HEK293T (cell line): Measurements from ENCODE around the gene HOXD13.

Experiments
- CTCF ChIA-PET: fragments of 350-600 bp; formaldehyde crosslinking; extraction: SDS; loops from one replicate; lab custom pipeline; 2021; ENCODE audit warnings: antibody characterized with exemption, inconsistent platforms; lab: Yijun Ruan, JAX
- POLR2A ChIA-PET: fragments of 350-600 bp; formaldehyde crosslinking; extraction: SDS; loops from one replicate; lab custom pipeline; 2020; ENCODE audit warnings: antibody characterized with exemption, inconsistent platforms; lab: Yijun Ruan, JAX
- DNase-seq: peaks from one replicate; pipeline ENCODE4 v3.0.0; 2012; ENCODE audit warnings: mixed read lengths; ENCODE audit errors: extremely low spot score
- ARNT ChIP-seq: fragments of 450-650 bp; IDR thresholded peaks from 2 replicates; pipeline ENCODE4 v1.6.1; 2017; ENCODE audit warnings: mild to moderate bottlenecking
- BHLHE40 ChIP-seq: fragments of 450-650 bp; IDR thresholded peaks from 2 replicates; pipeline ENCODE4 v1.6.1; 2016; ENCODE audit warnings: mild to moderate bottlenecking, moderate library complexity, borderline replicate concordance
- CTBP1 ChIP-seq: fragments of 450-650 bp; IDR thresholded peaks from 2 replicates; pipeline ENCODE4 v1.6.1; 2016; ENCODE audit warnings: borderline replicate concordance
- ELF4 ChIP-seq: fragments of 450-650 bp; IDR thresholded peaks from 2 replicates; pipeline ENCODE4 v1.6.1; 2017; ENCODE audit warnings: antibody characterized with exemption
- FOXA1 ChIP-seq: fragments of 450-650 bp; IDR thresholded peaks from 2 replicates; pipeline ENCODE4 v1.6.1; 2016; ENCODE audit warnings: mild to moderate bottlenecking
- FOXK2 ChIP-seq: fragments of 450-650 bp; IDR thresholded peaks from 2 replicates; pipeline ENCODE4 v1.6.1; 2016; ENCODE audit warnings: mild to moderate bottlenecking
- FOXM1 ChIP-seq: fragments of 450-650 bp; IDR thresholded peaks from 2 replicates; pipeline ENCODE4 v1.6.1; 2017; ENCODE audit warnings: mild to moderate bottlenecking, borderline replicate concordance
- HDGF ChIP-seq: fragments of 450-650 bp; IDR thresholded peaks from 2 replicates; pipeline ENCODE4 v1.6.1; 2017; ENCODE audit warnings: antibody characterized with exemption, borderline replicate concordance
- L3MBTL2 ChIP-seq: fragments of 450-650 bp; conservative IDR thresholded peaks from 2 replicates; pipeline ENCODE4 v1.6.1; 2016; ENCODE audit warnings: mild to moderate bottlenecking
- LEF1 ChIP-seq: fragments of 450-650 bp; IDR thresholded peaks from 2 replicates; pipeline ENCODE4 v1.6.1; 2017; ENCODE audit warnings: mild to moderate bottlenecking, borderline replicate concordance
- NFRKB ChIP-seq: fragments of 450-650 bp; IDR thresholded peaks from 2 replicates; pipeline ENCODE4 v1.6.1; 2016; ENCODE audit warnings: mild to moderate bottlenecking, moderate library complexity
- PKNOX1 ChIP-seq: fragments of 450-650 bp; IDR thresholded peaks from 2 replicates; pipeline ENCODE4 v1.6.1; 2016
- SP1 ChIP-seq: fragments of 450-650 bp; IDR thresholded peaks from 2 replicates; pipeline ENCODE4 v1.6.1; 2017
- SUZ12 ChIP-seq: fragments of 450-650 bp; IDR thresholded peaks from 2 replicates; pipeline ENCODE4 v1.6.1; 2016; ENCODE audit warnings: mild to moderate bottlenecking
- TARDBP ChIP-seq: fragments of 450-650 bp; IDR thresholded peaks from 2 replicates; pipeline ENCODE4 v1.6.1; 2016
- ZNF384 ChIP-seq: fragments of 450-650 bp; IDR thresholded peaks from 2 replicates; pipeline ENCODE4 v1.6.1; 2016

Gene HOXD13

GRCh38 chr2:176109192-176109901, 16.8 kb downstream of the HOXD13 start:
- no peak for TF ChIP-seq FOXA1
- TF ChIP-seq ELF4, result no peak
- TF ChIP-seq PKNOX1, result no peak
- no peak; the same call in 1 of the 2 replicates for TF ChIP-seq L3MBTL2
- TF ChIP-seq FOXM1, result no peak
- TF ChIP-seq LEF1, result no peak
- TF ChIP-seq SUZ12, result no peak
- no peak for TF ChIP-seq CTBP1
- no peak for TF ChIP-seq SP1
- TF ChIP-seq NFRKB, result no peak
- no peak for TF ChIP-seq ZNF384
- no peak for TF ChIP-seq ARNT
- TF ChIP-seq BHLHE40, result no peak
- TF ChIP-seq FOXK2, result no peak
- no peak for TF ChIP-seq HDGF
- TF ChIP-seq TARDBP, result no peak
- POLR2A ChIA-PET, result interaction anchor here (1.0 kb wide), 1 partner anchor 11 kb away, joined by 3 read pairs; no protein-coding TSS in a partner anchor
- CTCF ChIA-PET, result no interaction called here
- no peak for DNase-seq

GRCh38 chr2:176109946-176110345, 17.4 kb downstream of the HOXD13 start:
- ChIA-PET POLR2A (interaction anchor here (1.0 kb wide), 1 partner anchor 10 kb away, joined by 3 read pairs; no protein-coding TSS in a partner anchor), CTCF (interaction anchor here (0.7 kb wide), 1 partner anchor 735 kb away, joined by 3 read pairs; no protein-coding TSS in a partner anchor)
- no peak for DNase-seq
- no peak for TF ChIP-seq ARNT
- no peak for TF ChIP-seq CTBP1
- no peak for TF ChIP-seq TARDBP
- TF ChIP-seq PKNOX1, result no peak
- no peak for TF ChIP-seq ZNF384
- TF ChIP-seq FOXM1, result no peak
- no peak for TF ChIP-seq FOXK2
- TF ChIP-seq SP1, result no peak
- no peak for TF ChIP-seq HDGF
- no peak for TF ChIP-seq BHLHE40
- TF ChIP-seq NFRKB, result no peak
- no peak for TF ChIP-seq LEF1
- no peak for TF ChIP-seq ELF4
- TF ChIP-seq L3MBTL2, result no peak
- no peak for TF ChIP-seq FOXA1

- POLR2A ChIA-PET, result interaction anchor here (1.0 to 1.3 kb wide), 2 partner anchors 10 to 14 kb away, joined by 3 to 4 read pairs; no protein-coding TSS in a partner anchor
- CTCF ChIA-PET, result interaction anchor here (0.7 to 0.8 kb wide), 3 partner anchors 16 to 734 kb away, joined by 3 read pairs; no protein-coding TSS in a partner anchor
- no peak for DNase-seq
- no peak for TF ChIP-seq TARDBP
- TF ChIP-seq NFRKB, result no peak
- TF ChIP-seq FOXK2, result no peak
- no peak for TF ChIP-seq FOXM1
- TF ChIP-seq PKNOX1, result no peak
- no peak for TF ChIP-seq SUZ12
- no peak for TF ChIP-seq ARNT
- TF ChIP-seq L3MBTL2, result no peak
- TF ChIP-seq CTBP1, result no peak
- TF ChIP-seq FOXA1, result no peak
- TF ChIP-seq HDGF, result no peak
- TF ChIP-seq LEF1, result no peak
Measured at GRCh38 chr2:176110415-176111308, 18.1 kb downstream of the HOXD13 start.

GRCh38 chr2:176111309-176111663, 18.8 kb downstream of the HOXD13 start:
- no peak for DNase-seq
- CTCF ChIA-PET, result interaction anchor here (0.6 to 0.8 kb wide), 2 partner anchors 16 to 459 kb away, joined by 3 read pairs; no protein-coding TSS in a partner anchor
- POLR2A ChIA-PET, result interaction anchor here (1.3 kb wide), 1 partner anchor 15 kb away, joined by 4 read pairs; no protein-coding TSS in a partner anchor
- TF ChIP-seq ELF4, result no peak
- no peak for TF ChIP-seq L3MBTL2
- TF ChIP-seq TARDBP, result no peak
- no peak for TF ChIP-seq PKNOX1
- no peak for TF ChIP-seq ZNF384
- TF ChIP-seq LEF1, result no peak
- no peak for TF ChIP-seq ARNT
- no peak for TF ChIP-seq NFRKB
- TF ChIP-seq HDGF, result no peak
- no peak for TF ChIP-seq BHLHE40
- TF ChIP-seq SUZ12, result no peak
- TF ChIP-seq FOXK2, result no peak
